Activated naive CD4-positive, alpha-beta T cell treated with anti-CD3 and anti-CD28 coated beads, Interleukin-2, amount 50 U/mL, for 72 hours (primary cell): ENCODE data around the gene SLC6A9. TPM values are rescaled to one million over a fixed set of nuclear protein-coding genes. Genes with fewer than 3 reads are reported as not detected.

ENCODE experiments used
- ATAC-seq, 2 donors: fragments of 150-1000 bp; cut with Tn5 transposase; 2 replicates each; pipeline ENCODE4 v1.10.0; 2021; ENCODE audit warnings: mild to moderate bottlenecking in 2 of 2, moderate library complexity in 2 of 2
- DNase-seq, 2 donors: peaks; one replicate each; pipeline ENCODE4 v3.0.0; 2021 to 2022; ENCODE audit warnings: low spot score in 2 of 2
- H3K27ac Mint-ChIP-seq, 2 donors: one replicate each; pipeline ENCODE4 v1.8.0; 2022; ENCODE audit warnings: mild to moderate bottlenecking in 2 of 2, mixed read lengths in 2 of 2
- H3K36me3 Mint-ChIP-seq, 2 donors: one replicate each; pipeline ENCODE4 v1.8.0; 2022; ENCODE audit warnings: mixed read lengths in 2 of 2
- H3K9me3 Mint-ChIP-seq, 2 donors: one replicate each; pipeline ENCODE4 v1.8.0; 2022; ENCODE audit warnings: mixed read lengths in 2 of 2
- total RNA-seq, 2 donors: library from RNA; stranded (reverse); gene quantifications; one replicate each; pipeline ENCODE4 v1.2.3, GENCODE V29; 2022

The SLC6A9 gene
- total RNA-seq, 2 donors from 2014 or later = 5.1 to 6.2 TPM

DNA sequence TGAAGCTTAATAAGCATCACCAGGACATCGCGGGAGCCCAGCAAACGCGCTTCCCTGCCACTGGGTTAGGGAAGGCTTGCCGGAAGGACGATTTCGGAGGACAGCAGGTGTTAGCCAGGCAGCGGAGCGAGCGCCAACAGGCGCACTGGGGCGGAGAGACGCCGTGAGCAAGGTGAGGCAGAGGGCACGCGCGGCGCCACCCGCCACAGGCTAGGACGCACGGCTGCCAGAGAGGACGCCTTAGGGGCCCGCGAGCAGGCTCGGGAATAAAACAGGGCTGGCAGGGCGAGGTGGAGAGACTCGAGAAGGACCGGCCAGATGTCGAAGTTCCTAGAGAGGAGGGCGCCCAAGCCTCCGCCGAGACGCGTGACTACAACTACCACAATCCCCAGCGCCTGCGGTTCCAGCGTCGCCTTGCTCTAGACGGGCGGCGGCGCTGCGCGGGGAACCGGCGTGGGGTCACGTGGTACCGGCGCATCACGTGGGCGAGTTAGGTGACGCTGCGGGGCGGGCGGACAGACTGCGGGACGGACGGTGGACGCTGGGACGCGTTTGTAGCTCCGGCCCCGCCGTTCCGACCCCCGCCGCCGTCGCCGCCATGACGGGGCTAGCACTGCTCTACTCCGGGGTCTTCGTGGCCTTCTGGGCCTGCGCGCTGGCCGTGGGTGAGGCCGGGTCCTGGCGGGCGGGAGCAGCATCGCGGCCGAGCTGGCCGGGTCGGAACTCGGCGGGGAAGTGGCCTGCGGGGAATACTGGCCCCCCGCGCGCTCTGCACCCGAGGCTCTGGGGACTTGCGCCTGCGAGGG lies 56.6 kb downstream of the SLC6A9 start, which contains the start of gene ATP6V0B:
Gene ATP6V0B (plus strand): TSS at position 518 of the 806 bp plus-strand sequence. CDS start 81 bp downstream, at position 599.
- no peaks in the 10 kb centered on the region for H3K9me3 Mint-ChIP-seq
- peaks cover 29 to 45% of the 10 kb centered on the region in 2 donors for H3K36me3 Mint-ChIP-seq

DNA sequence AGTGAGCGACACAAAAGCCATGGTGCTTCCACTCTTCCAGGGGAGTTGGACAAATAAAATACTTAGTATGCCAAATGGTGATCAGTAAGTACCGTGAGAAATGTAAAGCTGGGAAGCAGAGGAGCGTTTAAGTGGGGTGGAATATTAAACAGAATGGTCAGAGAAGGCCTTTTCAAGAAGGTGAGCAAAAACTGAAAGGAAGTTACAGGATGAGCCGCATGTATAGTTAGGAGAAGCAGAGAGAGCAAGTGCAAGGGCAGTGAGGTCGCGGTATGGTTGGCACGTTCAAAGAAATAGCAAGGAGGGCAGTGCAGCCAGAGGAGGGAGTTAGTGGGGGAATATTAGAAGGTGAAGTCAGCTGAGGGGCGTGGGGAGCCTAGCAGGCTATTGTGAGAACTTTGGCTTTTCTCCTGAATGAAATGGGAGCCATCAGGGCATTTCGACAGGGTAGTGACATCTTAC lies 57.2 kb downstream of the SLC6A9 start:
- DNase-seq = no peak
- H3K9me3 Mint-ChIP-seq = no peaks in the 10 kb centered on the region
- ATAC-seq = no peak
- H3K36me3 Mint-ChIP-seq = peaks cover 29 to 45% of the 10 kb centered on the region in 2 donors
- peak overlapping the region; percentile 91 for H3K27ac Mint-ChIP-seq

More for the DNA sequence above, 56.6 kb downstream of the SLC6A9 start, which contains the start of gene ATP6V0B:
- ATAC-seq (peak; percentile 78 to 84), DNase-seq (peak; percentile 94 to 95)
- peak within 1 kb of the TSS; percentile 91 for H3K27ac Mint-ChIP-seq

- Mint-ChIP-seq H3K9me3 (no peaks in the 10 kb centered on the region), H3K27ac (peak overlapping the region in 1 of 2 donors; percentile 88), H3K36me3 (peaks cover 11 to 27% of the 10 kb centered on the region in 2 donors)
- no peak for ATAC-seq
- no peak for DNase-seq
Measured at GRCh38 chr1:43971336-43971980, 59.8 kb downstream of the SLC6A9 start.

GRCh38 chr1:43970911-43971310 lies 60.4 kb downstream of the SLC6A9 start:
- ATAC-seq (no peak), DNase-seq (no peak)
- Mint-ChIP-seq H3K9me3 (no peaks in the 10 kb centered on the region), H3K36me3 (peaks cover 6 to 22% of the 10 kb centered on the region in 2 donors), H3K27ac (peak overlapping the region; percentile 88 to 91)

DNA sequence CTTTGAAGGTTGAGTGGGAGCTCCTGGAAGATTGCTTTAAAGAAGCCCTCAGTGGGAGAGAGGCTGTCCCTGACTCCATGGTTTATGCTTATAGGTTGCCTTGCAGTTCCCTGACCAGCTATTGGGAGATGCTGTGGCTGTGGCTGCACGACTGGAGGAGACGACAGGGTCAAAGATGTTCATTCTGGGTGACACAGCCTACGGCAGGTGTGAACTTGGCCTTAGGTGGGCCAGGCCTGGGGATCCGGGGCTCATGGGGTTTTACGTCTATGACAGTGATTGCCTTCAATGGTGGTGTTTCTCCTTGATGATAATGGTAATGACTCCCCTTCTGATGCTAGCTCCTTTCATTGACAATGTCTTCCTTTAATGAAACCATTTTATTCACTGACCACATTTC lies 60.8 kb downstream of the SLC6A9 start:
- no peak for DNase-seq
- Mint-ChIP-seq H3K27ac (peak overlapping the region; percentile 88 to 91), H3K36me3 (peaks cover 6 to 18% of the 10 kb centered on the region in 2 donors), H3K9me3 (no peaks in the 10 kb centered on the region)
- no peak for ATAC-seq

DNA sequence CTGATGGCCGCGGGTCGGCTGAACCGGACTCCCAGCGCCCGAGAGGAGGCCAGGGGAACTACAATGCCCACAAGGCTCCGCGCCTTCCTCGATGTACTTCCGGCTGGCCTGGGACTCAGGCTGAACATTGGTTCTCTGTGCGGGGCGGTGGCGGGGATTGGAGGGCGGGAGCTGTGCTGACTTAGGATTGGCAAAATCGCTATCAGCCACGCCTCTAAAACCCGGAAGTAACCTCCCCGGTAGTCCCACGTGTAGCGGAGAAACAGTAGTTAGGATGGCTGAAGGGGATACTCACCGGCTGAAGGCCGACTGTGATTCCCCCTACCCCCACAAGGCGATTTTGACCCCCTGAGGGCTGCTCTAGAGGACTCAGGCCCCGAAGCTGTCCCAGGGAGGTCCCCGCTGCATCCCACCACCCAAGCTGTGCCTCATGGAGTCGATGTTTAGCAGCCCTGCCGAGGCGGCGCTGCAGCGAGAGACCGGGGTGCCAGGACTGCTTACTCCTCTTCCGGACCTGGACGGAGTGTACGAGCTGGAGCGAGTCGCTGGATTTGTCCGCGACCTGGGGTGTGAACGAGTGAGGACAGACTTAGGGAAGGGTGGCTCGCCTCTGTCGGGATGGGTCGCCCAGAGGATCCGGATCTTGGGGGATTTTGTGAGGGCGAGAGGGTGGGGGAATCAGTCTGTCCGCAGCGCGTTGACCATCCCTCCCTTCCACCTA lies 61.4 kb downstream of the SLC6A9 start, which contains the start of gene DPH2:
Gene DPH2 (plus strand): TSS at position 265 of the 721 bp plus-strand sequence. CDS start 166 bp downstream, at position 431.
- Mint-ChIP-seq H3K36me3 (peaks cover 6 to 16% of the 10 kb centered on the region in 2 donors), H3K27ac (peak within 1 kb of the TSS; percentile 88 to 91), H3K9me3 (no peaks in the 10 kb centered on the region)
- ATAC-seq (peak; percentile 91 to 95), DNase-seq (peak; percentile 88 to 92)

DNA sequence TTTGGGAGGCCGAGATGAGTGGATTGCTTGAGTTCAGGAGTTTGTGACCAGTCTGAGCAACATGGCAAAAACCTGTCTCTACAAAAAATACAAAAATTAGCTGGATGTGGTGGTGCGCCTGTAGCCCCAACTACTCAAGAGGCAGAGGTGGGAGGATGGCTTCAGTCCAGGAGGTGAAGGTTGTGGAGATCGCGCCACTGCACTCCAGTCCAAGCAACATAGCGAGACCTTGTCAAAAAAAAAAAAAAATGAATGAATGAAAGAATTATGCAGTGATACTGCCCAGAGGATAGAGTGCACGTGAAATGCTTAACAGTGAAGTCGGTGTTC lies 61.9 kb downstream of the SLC6A9 start:
- DNase-seq (no peak), ATAC-seq (no peak)
- Mint-ChIP-seq H3K27ac (peak overlapping the region in 1 of 2 donors; percentile 88), H3K36me3 (peaks cover 6 to 16% of the 10 kb centered on the region in 2 donors), H3K9me3 (no peaks in the 10 kb centered on the region)

- Mint-ChIP-seq H3K9me3 (no peaks in the 10 kb centered on the region), H3K36me3 (peaks cover 4 to 11% of the 10 kb centered on the region in 2 donors), H3K27ac (no peak overlapping the region)
- no peak for DNase-seq
- ATAC-seq = no peak
Measured at GRCh38 chr1:43968348-43968948, 62.8 kb downstream of the SLC6A9 start.

DNA sequence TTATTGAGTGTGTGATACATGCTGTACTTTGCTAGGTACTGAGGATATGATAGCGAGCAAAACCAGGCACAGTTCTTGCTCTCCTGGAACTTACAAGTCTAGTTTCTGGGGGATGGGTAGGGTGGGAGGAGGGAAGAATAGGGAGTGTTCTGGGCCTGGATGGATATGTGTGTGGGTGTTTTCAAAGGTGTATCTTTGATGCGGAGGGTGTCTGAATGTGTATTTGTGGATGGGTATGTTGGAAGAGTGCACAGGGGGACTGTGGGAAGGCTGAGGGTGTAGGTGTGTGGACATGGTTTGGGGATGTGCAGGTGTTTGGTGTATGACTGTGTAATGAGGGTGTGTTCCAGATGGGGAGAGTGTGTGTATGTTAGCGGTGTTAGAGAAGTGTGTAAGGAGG lies 65.9 kb downstream of the SLC6A9 start:
- ATAC-seq (no peak), DNase-seq (no peak)
- H3K9me3 Mint-ChIP-seq = no peaks in the 10 kb centered on the region
- no peak overlapping the region for H3K27ac Mint-ChIP-seq
- H3K36me3 Mint-ChIP-seq = peaks cover 0 to 11% of the 10 kb centered on the region in 2 donors

DNA sequence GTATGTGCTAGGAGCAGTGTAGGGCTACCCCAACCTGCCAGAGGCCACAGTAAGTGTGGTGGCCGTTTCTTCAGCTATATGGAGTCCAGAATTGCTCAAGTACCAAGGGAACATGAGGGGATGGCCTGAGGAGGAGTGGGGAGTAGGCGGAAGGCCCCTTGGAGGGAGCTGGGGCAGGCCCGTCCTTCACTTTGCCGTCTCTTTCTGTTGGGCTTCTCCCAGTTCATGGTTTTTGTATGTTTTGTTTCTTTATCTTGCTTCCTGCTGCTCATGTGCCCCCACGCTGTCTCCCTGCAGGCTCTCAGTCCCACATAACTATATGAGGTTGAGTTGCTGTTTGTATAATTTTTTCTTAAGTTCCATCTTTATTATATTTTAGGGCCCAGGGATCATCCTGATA lies 67.4 kb downstream of the SLC6A9 start:
- peaks cover 0 to 5% of the 10 kb centered on the region in 2 donors for H3K36me3 Mint-ChIP-seq
- DNase-seq (no peak), ATAC-seq (no peak)
- no peaks in the 10 kb centered on the region for H3K9me3 Mint-ChIP-seq
- no peak overlapping the region for H3K27ac Mint-ChIP-seq

DNA sequence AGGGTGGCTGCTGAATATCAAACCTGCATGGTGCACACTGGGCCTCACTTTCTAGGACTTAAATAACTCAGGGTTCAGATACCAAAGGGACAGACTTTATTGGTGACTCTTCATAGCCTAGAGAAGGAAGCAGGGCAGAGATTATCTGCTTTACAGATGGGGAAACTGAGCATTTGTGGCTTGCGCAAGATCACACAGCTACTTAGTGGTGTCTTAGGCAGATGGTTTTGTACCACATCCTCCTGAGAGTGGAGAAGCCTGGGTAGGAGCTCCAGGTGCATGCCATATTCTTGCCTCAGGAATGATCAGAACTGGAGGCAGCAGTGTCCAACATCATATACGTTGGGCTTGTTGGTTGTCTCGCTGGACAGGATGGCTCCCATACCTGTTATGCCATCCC lies 68.3 kb downstream of the SLC6A9 start:
- ATAC-seq = no peak
- Mint-ChIP-seq H3K27ac (no peak overlapping the region), H3K36me3 (peaks cover 0 to 5% of the 10 kb centered on the region in 2 donors), H3K9me3 (no peaks in the 10 kb centered on the region)
- no peak for DNase-seq

DNA sequence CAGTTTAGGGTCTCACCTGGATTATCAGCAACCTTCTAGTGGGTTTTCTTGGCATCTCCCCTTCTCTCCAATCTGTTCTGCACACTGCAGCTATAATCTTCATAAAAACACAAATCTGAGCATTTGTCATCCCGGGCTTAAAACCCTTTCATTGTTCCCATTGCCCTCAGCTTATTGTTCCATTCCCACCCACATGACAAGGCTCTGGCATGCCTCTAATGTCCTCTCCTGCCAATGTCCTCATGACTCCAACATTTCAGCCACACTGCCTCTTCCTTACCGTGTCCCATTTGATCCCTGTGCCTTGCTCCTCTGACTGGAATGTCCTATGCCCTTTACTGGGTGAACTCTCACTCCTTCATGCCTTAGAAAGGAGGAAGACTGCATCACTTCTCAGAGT lies 68.9 kb downstream of the SLC6A9 start:
- H3K27ac Mint-ChIP-seq = no peak overlapping the region
- no peak for ATAC-seq

GRCh38 chr1:43961692-43962091 lies 69.6 kb downstream of the SLC6A9 start:
- no peak overlapping the region for H3K27ac Mint-ChIP-seq
- no peak for ATAC-seq
- no peaks in the 10 kb centered on the region for H3K9me3 Mint-ChIP-seq
- DNase-seq = no peak
- H3K36me3 Mint-ChIP-seq = peaks cover 0 to 5% of the 10 kb centered on the region in 2 donors

More for the DNA sequence above, 68.9 kb downstream of the SLC6A9 start:
- peaks cover 0 to 5% of the 10 kb centered on the region in 2 donors for H3K36me3 Mint-ChIP-seq
- DNase-seq = no peak
- no peaks in the 10 kb centered on the region for H3K9me3 Mint-ChIP-seq

- no peaks in the 10 kb centered on the region for H3K9me3 Mint-ChIP-seq
- DNase-seq (no peak), ATAC-seq (no peak)
- no peak overlapping the region for H3K27ac Mint-ChIP-seq
- peaks cover 0 to 5% of the 10 kb centered on the region in 2 donors for H3K36me3 Mint-ChIP-seq
Measured at GRCh38 chr1:43960798-43961197, 70.5 kb downstream of the SLC6A9 start.

DNA sequence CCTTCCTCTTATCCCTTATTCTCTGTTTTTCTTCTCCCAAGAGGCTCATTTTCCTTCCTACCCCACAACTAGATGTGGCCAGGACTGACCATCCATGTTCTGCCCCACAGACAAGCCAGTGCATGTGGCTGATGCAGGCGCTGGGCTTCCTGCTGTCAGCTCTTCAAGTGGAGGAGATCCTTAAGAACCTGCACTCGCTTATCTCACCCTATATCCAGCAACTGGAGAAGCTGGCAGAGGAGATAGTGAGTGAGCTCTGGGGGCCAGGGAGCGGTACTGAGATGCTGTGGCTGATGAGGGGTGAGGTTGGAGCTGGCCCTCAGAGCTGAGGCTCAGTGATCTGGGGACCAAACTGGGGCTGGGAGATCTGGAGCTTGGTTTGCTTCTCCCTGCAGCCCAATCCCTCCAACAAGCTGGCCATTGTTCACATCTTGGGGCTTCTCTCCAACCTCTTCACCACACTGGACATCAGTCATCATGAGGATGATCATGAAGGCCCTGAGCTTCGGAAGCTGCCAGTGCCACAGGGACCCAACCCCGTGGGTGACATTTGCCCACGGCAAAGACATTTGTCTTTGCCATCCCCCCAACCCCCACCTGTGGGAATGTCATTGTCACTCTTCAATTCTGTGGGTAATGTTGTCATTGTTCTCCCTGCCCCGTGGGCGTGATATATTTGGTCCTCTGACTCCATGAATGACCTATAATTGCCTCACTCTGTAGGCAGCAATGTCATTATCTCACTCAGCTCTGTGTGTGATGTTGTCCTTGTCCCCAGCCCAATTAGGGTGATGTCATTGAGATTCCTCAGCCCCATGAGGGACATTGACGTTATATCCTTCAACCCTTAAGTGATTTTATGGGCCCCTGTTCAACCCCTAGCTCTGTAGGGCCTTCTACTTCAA lies 72.7 kb downstream of the SLC6A9 start:
- Mint-ChIP-seq H3K9me3 (no peaks in the 10 kb centered on the region), H3K27ac (no peak overlapping the region), H3K36me3 (peaks cover 0 to 5% of the 10 kb centered on the region in 2 donors)
- ATAC-seq (no peak), DNase-seq (no peak)
